HepG2 (cell line): ENCODE data around the gene MYBPC2. TPM values are rescaled to one million over a fixed set of nuclear protein-coding genes. Genes with fewer than 3 reads are reported as not detected.

Experiments used
- EP300 ChIP-seq, 3 experiments: sonication (generic) in 1 of 3; formaldehyde crosslinking in 1 of 3; IDR thresholded peaks; 2 replicates each; pipeline versions ENCODE4 v1.5.1 to v1.6.1; 2011 to 2020; ENCODE audit warnings: low read depth in 2 of 3, low read length in 2 of 3, borderline replicate concordance in 1 of 3, improper control_type of control experiment in 1 of 3, mild to moderate bottlenecking in 1 of 3, missing genetic modification reagents in 1 of 3, moderate library complexity in 1 of 3
- FOXO1 ChIP-seq: sonication (generic); formaldehyde crosslinking; IDR thresholded peaks from 2 replicates; pipeline ENCODE4 v1.4.0; 2020; ENCODE audit warnings: missing genetic modification reagents
- HBP1 ChIP-seq: IDR thresholded peaks from 2 replicates; pipeline ENCODE4 v1.6.1; 2016; ENCODE audit warnings: low read depth, control low read depth
- IKZF5 ChIP-seq: IDR thresholded peaks from 2 replicates; pipeline ENCODE4 v1.6.1; 2018; ENCODE audit warnings: missing genetic modification reagents, mild to moderate bottlenecking, missing compliant biosample characterization
- JUN ChIP-seq: sonication (generic); formaldehyde crosslinking; IDR thresholded peaks from 2 replicates; pipeline ENCODE4 v1.4.0; 2020; ENCODE audit warnings: mild to moderate bottlenecking, missing genetic modification reagents
- NKX3-1 ChIP-seq: sonication (generic); formaldehyde crosslinking; IDR thresholded peaks from 2 replicates; pipeline ENCODE4 v1.5.0; 2020; ENCODE audit warnings: missing genetic modification reagents
- RFX5 ChIP-seq: IDR thresholded peaks from 2 replicates; pipeline ENCODE4 v1.6.1; 2011; ENCODE audit warnings: low read depth, low read length, improper control_type of control experiment
- TOPORS ChIP-seq: sonication (generic); formaldehyde crosslinking; IDR thresholded peaks from 2 replicates; pipeline ENCODE4 v1.8.0; 2023; ENCODE audit warnings: mild to moderate bottlenecking, missing genetic modification reagents
- WIZ ChIP-seq: sonication (generic); formaldehyde crosslinking; IDR thresholded peaks from 2 replicates; pipeline ENCODE4 v1.5.1; 2020; ENCODE audit warnings: mild to moderate bottlenecking, missing genetic modification reagents
- YEATS2 ChIP-seq: sonication (generic); formaldehyde crosslinking; IDR thresholded peaks from 2 replicates; pipeline ENCODE4 v1.4.0; 2020; ENCODE audit warnings: missing genetic modification reagents, borderline replicate concordance
- ZMYM3 ChIP-seq: sonication (generic); formaldehyde crosslinking; IDR thresholded peaks from 2 replicates; pipeline ENCODE4 v1.5.1; 2020; ENCODE audit warnings: mild to moderate bottlenecking, missing genetic modification reagents
- ZNF282 ChIP-seq: fragments of 450-650 bp; IDR thresholded peaks from 2 replicates; pipeline ENCODE4 v1.6.1; 2018; ENCODE audit not compliant: partially characterized antibody
- ZNF44 ChIP-seq: sonication (generic); formaldehyde crosslinking; IDR thresholded peaks from 2 replicates; pipeline ENCODE4 v1.5.1; 2020; ENCODE audit warnings: mild to moderate bottlenecking, missing genetic modification reagents
- ZNF512B ChIP-seq: sonication (generic); formaldehyde crosslinking; IDR thresholded peaks from 2 replicates; pipeline ENCODE4 v1.5.1; 2020; ENCODE audit warnings: missing genetic modification reagents, mild to moderate bottlenecking, borderline replicate concordance
- ZNF607 ChIP-seq: sonication (generic); formaldehyde crosslinking; IDR thresholded peaks from 2 replicates; pipeline ENCODE4 v1.5.1; 2020; ENCODE audit warnings: missing genetic modification reagents, mild to moderate bottlenecking, borderline replicate concordance
- ZNF614 ChIP-seq: IDR thresholded peaks from 2 replicates; pipeline ENCODE4 v1.6.1; 2018; ENCODE audit warnings: missing biosample characterization, missing genetic modification reagents, inconsistent platforms, borderline replicate concordance
- ZNF629 ChIP-seq: sonication (generic); formaldehyde crosslinking; conservative IDR thresholded peaks from 2 replicates; pipeline ENCODE4 v1.5.0; 2020; ENCODE audit warnings: missing genetic modification reagents
- ZNF75D ChIP-seq: sonication (generic); formaldehyde crosslinking; IDR thresholded peaks from 2 replicates; pipeline ENCODE4 v1.8.1; 2023; ENCODE audit warnings: missing genetic modification reagents, mild to moderate bottlenecking, borderline replicate concordance
- ZNF768 ChIP-seq: sonication (generic); formaldehyde crosslinking; IDR thresholded peaks from 2 replicates; pipeline ENCODE4 v1.4.0; 2020; ENCODE audit warnings: missing genetic modification reagents
- ZSCAN25 ChIP-seq: sonication (generic); formaldehyde crosslinking; IDR thresholded peaks from 2 replicates; pipeline ENCODE4 v1.8.0; 2022; ENCODE audit warnings: mild to moderate bottlenecking, missing genetic modification reagents
- polyA plus RNA-seq, 8 experiments: library from polyadenylated mRNA; depleted of rRNA in 3 of 8; stranded (reverse) in 7 of 8; unstranded in 1 of 8; fragments of >200 nt; fragmentation: Illumina TruSeq in 4 of 8; extraction: Trizol in 4 of 8; gene quantifications; 2 replicates each; pipeline versions ENCODE4 v1.2.1 to v1.2.3, GENCODE V29; 2011 to 2016; ENCODE audit warnings: low read depth in 4 of 8, missing spikeins in 1 of 8, mixed read lengths in 1 of 8; ENCODE audit not compliant: insufficient read depth in 1 of 8
- total RNA-seq, 5 experiments: library from RNA; depleted of rRNA; stranded (reverse); fragments of >200 nt; fragmentation: Illumina TruSeq; extraction: Trizol; gene quantifications; 2 replicates each; pipeline ENCODE4 v1.2.3, GENCODE V29; 2016; ENCODE audit warnings: low read depth in 1 of 5
- TF ChIP-seq, protein P1 (sequence below): sonication (generic); formaldehyde crosslinking; conservative IDR thresholded peaks from 2 replicates; pipeline ENCODE4 v1.4.0; 2020; ENCODE audit warnings: missing genetic modification reagents
- TF ChIP-seq, protein P2 (sequence below): sonication (generic); formaldehyde crosslinking; IDR thresholded peaks from 2 replicates; pipeline ENCODE4 v1.4.0; 2020; ENCODE audit warnings: missing genetic modification reagents

Gene MYBPC2
- total and polyA plus RNA-seq, 2 of the 13 experiments (the other 11 are each of a cell fraction or from before 2014, with no cell fraction given): not detected

DNA sequence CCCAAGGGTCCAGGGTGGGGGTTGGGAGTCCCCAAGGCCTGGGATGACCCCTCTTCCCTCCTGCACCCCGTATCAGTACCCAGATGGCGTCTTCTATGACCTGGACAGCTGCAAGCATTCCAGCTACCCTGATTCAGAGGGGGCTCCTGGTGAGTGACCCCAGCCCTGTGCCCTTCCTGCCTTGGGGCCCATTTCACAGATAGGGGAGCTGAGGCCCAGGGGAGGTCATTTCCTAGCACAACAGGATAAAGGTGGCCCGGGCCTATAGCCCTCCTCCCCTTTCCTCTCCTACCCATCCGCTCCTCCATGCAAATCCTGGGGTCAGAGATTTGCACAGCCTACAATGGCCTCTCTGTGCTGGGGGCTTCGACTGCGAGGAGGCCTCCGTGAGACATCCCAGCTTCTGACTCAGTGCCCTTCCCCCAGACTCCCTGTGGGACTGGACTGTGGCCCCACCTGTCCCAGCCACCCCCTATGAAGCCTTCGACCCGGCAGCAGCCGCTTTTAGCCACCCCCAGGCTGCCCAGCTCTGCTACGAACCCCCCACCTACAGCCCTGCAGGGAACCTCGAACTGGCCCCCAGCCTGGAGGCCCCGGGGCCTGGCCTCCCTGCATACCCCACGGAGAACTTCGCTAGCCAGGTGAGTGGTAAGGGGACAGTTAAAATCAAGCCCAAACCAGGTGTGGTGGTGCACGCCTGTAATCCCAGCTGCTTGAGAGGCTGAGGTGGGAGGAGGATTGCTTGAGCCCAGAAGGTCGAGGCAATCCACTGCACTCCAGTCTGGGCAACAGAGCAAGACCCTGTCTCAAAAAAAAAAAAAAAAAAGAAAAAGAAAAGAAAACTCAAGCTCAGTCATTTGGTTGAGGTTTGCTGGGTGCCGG lies 10.1 kb upstream of the MYBPC2 start (continued):
- TF ChIP-seq ZNF75D (no peak), ZNF512B (CRISPR knock-in tag) (no peak), ZMYM3 (CRISPR knock-in tag) (0 out of 2 replicates have a peak, but pooled peaks have one; percentile 16), YEATS2 (CRISPR knock-in tag) (no peak), ZNF629 (CRISPR knock-in tag) (peak; percentile 85), IKZF5 (CRISPR knock-in tag) (no peak), EP300 (IDR thresholded peaks at IDR 0.05; ENCODE audit: low read depth in 2 of 2, low read length in 2 of 2) (no peak), EP300 (CRISPR knock-in tag; IDR thresholded peaks at IDR 0.05; ENCODE audit: borderline replicate concordance) (no peak), ZSCAN25 (CRISPR knock-in tag) (no peak), WIZ (no peak), RFX5 (no peak), ZNF282 (no peak), ZNF614 (CRISPR knock-in tag) (no peak), ZNF44 (CRISPR knock-in tag) (no peak), NKX3-1 (CRISPR knock-in tag) (no peak), TOPORS (CRISPR knock-in tag) (no peak), JUN (CRISPR knock-in tag) (no peak), HBP1 (no peak), ZNF607 (CRISPR knock-in tag) (no peak), FOXO1 (no peak), ZNF768 (peak; percentile 83; the same call in 1 of the 2 replicates)
- TF ChIP-seq, protein P1, sequence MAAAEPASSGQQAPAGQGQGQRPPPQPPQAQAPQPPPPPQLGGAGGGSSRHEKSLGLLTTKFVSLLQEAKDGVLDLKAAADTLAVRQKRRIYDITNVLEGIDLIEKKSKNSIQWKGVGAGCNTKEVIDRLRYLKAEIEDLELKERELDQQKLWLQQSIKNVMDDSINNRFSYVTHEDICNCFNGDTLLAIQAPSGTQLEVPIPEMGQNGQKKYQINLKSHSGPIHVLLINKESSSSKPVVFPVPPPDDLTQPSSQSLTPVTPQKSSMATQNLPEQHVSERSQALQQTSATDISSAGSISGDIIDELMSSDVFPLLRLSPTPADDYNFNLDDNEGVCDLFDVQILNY: no peak
- TF ChIP-seq, protein P2, sequence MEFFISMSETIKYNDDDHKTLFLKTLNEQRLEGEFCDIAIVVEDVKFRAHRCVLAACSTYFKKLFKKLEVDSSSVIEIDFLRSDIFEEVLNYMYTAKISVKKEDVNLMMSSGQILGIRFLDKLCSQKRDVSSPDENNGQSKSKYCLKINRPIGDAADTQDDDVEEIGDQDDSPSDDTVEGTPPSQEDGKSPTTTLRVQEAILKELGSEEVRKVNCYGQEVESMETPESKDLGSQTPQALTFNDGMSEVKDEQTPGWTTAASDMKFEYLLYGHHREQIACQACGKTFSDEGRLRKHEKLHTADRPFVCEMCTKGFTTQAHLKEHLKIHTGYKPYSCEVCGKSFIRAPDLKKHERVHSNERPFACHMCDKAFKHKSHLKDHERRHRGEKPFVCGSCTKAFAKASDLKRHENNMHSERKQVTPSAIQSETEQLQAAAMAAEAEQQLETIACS (CRISPR knock-in tag): no peak
